Measurements from ENCODE around the gene PLAC9. TPM values are rescaled to one million over a fixed set of nuclear protein-coding genes. Genes with fewer than 3 reads are reported as not detected.

PLAC9 gene
- total RNA-seq, 1 donor from 2014 or later: 8.5 TPM

DNA sequence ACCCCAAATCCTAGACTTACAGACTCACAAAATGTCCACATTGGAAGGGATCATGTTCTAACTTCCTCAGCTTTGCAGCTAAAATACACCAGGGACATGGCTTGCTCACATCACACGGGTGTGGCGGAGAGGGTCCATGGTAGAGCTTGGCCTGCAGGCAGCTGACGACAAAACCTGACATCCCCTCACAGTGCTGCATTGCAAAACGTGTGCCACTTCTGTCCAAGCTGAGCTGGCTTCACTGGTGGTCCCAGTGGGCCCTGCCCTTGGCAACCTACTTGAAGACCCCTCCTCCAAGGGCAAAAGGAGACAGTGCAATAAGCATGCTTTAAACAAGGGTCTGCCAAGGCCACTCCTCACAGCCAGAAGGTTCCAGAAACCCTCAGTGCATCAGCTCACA is 50.9 kb downstream of the PLAC9 start:
- no peak for DNase-seq (ENCODE audit: low spot score)

GRCh38 chr10:80184291-80184690 is 51.8 kb downstream of the PLAC9 start:
- DNase-seq (ENCODE audit: low spot score): no peak

DNA sequence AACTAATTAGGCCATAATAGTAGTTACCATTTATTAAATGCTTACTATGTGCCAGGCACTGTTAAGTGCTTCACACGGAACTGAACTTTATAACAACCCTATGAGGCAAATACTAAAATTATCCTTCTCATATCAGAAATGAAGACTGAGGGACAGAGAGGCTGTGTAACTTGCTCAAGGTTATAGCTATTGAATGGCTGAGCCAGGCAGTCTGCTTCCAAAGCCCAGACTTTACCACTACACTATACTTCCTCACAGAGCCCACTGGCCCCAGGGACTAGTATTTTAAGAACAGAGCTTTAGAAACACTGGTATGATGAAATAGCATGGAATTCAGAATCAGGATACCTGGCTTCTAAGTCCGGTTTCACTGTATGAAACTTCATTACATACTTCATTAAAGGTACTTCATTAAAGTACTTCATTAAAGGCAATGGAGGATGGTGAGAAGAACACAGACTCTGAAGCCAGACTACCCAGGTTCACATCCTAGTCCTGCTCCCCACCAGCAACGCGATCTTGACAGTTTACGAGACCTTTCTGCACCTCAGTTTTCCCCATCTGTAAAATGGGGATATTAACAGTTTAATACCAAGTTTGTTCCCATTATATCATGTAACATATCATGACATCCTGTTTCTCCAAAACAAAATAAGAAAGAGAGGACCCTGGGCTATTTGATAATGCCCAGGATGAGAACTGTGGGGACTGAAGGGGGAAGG is 53.2 kb downstream of the PLAC9 start:
- DNase-seq (ENCODE audit: low spot score): no peak

DNA sequence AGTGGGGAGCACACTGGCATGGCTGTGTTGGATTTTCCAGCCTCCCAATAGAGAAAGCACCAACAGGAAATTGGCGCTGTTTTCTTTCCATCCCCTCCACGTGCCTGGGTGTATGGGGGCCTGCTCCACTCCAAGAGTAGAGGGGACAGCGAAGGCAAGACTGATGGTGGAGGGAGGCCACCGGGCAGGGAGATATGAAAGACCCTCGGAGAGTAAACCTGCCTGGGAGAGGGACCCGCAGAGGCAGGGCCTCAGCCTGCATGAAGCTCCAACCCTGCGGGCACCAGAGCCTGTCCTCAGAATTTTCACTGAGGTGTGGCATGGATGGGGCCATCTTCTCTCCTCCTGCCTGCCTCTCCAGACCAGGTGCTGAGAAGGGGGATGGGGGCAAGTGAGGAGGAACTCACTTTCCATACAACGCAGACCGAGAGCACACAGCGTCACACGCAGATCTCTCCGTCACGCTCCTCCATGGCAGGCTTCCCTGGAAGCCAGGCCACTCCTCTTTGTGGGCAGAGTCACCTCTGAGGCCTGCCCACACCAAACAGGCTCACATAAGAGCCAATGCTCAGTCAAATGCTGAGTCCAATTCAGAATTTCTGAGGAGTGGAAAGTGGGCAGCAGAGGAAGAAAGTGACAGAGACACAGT is 54.0 kb downstream of the PLAC9 start:
- peak; percentile 46 for DNase-seq (ENCODE audit: low spot score)

- no peak for DNase-seq (ENCODE audit: low spot score)
Measured at GRCh38 chr10:80187060-80187459, 54.5 kb downstream of the PLAC9 start.

GRCh38 chr10:80187465-80188409 is 55.2 kb downstream of the PLAC9 start:
- peak; percentile 75 for DNase-seq (ENCODE audit: low spot score)

GRCh38 chr10:80188713-80189112 is 56.2 kb downstream of the PLAC9 start:
- no peak for DNase-seq (ENCODE audit: low spot score)

DNA sequence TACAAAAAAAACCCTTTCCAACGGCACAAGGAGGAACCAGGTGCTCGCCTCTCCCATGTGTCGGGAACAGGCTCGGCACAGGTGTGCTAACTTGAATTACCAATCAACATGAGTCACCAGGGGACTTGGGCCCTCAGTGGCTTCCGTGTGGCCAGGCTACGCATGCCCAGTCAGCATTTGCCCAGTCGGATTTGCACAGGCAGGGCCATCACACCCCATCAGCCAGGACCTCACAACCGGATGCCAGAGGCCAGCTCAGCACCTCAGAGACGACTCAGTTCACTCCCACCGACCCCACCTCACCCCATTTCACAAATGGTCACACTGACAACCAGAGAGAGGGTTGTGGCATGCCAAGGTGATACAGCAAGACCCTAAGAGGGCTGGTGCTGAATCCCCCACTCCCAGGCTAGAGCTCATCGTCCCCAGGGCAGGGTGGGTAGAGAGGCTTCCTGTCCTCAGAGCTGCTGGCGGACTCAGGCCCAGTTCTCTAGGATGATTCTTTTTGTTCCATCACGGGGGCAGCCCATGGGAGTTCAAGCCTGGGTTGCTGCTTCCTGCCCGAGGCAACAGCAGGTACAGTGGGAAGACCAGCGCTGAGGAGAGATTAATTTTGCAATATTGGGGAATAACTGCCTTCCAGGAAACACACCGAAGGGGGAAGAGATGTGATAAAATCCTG is 59.2 kb downstream of the PLAC9 start:
- peak; percentile 80 for DNase-seq (ENCODE audit: low spot score)

DNA sequence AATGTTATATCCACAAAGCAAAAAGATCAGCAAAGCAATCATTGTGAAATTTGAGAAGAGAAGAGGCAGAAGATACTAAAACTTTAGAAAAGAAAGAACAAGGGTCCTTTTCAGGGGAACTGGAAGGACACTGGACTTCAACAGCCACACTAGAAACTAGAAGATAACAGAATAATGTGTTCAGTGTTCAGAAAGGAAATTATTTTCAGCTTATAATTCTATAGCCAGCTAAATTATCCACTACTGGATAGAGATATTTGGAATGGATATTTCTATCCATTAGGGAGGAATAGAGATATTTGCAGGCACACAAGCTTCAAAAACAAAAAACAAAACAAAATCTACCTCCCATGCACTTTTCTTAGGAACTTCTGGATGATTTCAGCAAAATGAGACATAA is 60.0 kb downstream of the PLAC9 start:
- no peak for DNase-seq (ENCODE audit: low spot score)

DNA sequence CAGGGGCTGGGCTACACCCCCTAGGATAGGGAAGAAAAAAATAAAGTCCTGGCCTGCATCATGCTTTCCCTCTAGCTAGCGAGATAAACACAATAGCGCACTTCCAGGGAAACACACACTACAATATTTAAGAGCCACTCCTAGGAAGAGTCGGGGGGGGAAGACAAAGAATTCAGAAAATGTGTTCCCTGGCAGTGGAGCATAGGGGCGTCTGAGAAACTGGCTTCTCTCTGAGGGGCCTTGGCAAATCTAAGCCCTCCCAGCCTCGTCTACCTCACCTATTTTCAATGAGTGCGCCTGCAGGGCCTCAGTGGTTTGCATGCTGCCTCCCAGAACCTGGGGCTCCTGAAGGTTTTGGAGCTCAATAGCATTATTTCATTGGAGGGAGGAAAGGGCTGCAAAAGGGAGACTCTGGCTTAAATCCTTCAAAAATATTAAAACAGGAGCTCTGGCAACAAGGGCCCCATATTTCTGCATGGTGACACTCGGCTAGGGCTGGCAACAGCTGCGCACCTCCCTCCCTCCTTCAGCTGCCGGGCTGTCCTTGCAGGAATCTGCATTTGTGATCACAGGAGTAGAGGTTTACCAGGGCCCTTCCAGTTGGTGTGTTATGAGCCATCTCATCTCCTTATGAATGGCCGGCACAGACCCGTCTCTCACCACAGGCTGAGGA is 62.0 kb downstream of the PLAC9 start:
- DNase-seq (ENCODE audit: low spot score): no peak

Other genes starting within 250 kb of the PLAC9 start
- 0.52 TPM for gene SFTPD, start 183.6 kb upstream of the PLAC9 start, total RNA-seq
- 37.7 TPM for gene TMEM254, start 54.1 kb upstream of the PLAC9 start, total RNA-seq
- 247 TPM for gene ANXA11, start 72.8 kb downstream of the PLAC9 start, total RNA-seq
- 0.98 TPM for gene MAT1A, start 156.9 kb downstream of the PLAC9 start, total RNA-seq
- not detected for gene DYDC1, start 224.0 kb downstream of the PLAC9 start, total RNA-seq
- 0.35 TPM for gene DYDC2, start 224.1 kb downstream of the PLAC9 start, total RNA-seq